Astrocyte of the spinal cord (primary cell): Measurements from ENCODE around the gene ITGA11.

Experiments used
- DNase-seq: peaks from one replicate; pipeline ENCODE4 v3.0.0; 2011; ENCODE audit warnings: low read depth, low spot score
- H3K4me3 ChIP-seq: 2 replicates; pipeline ENCODE4 v1.5.1; 2011; ENCODE audit warnings: low read depth, mild to moderate bottlenecking, low read length, moderate library complexity
- in situ Hi-C: cut with HindIII; loops from 2 replicates; pipeline ENCODE4 v1.10.0; 2017; ENCODE audit warnings: low sequenced_read_pairs
- TF ChIP-seq, protein P1 (sequence below): IDR thresholded peaks from 2 replicates; pipeline ENCODE4 v1.5.1; 2012; ENCODE audit warnings: low read depth, mild to moderate bottlenecking, low read length, inconsistent platforms

ITGA11 gene

DNA sequence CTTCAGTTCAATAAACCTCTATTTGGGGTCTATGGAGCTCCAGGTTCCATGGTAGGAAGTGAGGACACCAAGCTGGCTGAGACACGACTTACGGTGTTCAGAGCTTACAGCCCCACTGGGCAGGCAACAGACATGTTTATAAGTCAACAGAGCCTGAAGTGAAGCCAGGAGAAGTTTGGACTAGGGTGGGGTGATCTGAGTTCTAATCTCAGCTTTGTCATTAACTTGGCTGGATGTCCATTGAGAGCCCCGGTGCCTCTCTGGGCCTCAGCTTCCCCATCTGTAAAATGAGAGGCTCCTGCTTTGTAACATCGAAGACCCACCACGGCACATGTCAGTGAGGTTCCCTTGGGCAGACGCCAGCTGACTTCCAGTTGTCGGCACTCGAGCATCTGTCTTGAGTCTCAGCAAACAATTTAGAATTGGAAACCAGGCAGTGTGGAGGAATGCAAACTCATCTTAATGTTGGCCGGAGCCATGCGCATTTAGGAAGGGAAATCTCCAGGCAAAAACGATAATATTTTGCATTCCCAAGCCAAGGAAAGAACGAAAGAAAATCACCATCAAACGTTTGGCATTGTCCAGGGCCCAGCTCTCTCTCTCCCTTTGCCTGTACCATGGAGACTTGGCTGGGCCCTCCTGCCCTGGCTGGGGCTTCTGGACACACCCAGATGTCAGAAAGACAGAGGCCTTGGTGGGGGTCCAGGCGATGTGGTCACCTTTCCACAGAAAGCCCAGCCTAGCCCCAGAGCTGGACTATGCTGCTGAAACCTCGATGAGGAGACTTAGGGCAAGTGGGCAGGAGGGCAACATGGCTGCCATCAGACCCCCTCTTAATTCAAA, 18.4 kb downstream of the ITGA11 start:
- TF ChIP-seq, protein P1, sequence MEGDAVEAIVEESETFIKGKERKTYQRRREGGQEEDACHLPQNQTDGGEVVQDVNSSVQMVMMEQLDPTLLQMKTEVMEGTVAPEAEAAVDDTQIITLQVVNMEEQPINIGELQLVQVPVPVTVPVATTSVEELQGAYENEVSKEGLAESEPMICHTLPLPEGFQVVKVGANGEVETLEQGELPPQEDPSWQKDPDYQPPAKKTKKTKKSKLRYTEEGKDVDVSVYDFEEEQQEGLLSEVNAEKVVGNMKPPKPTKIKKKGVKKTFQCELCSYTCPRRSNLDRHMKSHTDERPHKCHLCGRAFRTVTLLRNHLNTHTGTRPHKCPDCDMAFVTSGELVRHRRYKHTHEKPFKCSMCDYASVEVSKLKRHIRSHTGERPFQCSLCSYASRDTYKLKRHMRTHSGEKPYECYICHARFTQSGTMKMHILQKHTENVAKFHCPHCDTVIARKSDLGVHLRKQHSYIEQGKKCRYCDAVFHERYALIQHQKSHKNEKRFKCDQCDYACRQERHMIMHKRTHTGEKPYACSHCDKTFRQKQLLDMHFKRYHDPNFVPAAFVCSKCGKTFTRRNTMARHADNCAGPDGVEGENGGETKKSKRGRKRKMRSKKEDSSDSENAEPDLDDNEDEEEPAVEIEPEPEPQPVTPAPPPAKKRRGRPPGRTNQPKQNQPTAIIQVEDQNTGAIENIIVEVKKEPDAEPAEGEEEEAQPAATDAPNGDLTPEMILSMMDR, result no peak
- DNase-seq, result no peak
- in situ Hi-C loops, result no loop called here
- no peak overlapping the region for H3K4me3 ChIP-seq

DNA sequence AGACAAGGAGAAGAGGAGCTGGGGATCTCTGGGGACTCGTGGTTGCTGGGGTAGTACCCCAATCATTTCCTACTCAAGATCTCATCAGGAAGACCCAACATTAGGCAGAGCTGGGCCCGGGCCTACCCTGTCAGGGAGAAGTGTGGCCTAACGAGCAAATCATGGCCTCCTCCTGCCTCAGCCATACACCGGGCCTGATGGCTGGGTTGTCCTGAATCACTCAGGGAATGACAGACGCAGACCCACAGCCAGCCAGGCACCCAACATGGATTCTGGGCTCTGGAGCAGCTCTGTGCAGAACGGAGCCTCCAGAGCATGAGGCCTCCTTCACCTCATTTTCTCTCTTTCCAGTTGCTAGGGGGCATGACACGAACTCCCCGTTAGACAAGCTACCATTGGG, 19.7 kb downstream of the ITGA11 start:
- no peak for DNase-seq
- no peak overlapping the region for H3K4me3 ChIP-seq
- in situ Hi-C loops, result no loop called here
- TF ChIP-seq, protein P1, result no peak

DNA sequence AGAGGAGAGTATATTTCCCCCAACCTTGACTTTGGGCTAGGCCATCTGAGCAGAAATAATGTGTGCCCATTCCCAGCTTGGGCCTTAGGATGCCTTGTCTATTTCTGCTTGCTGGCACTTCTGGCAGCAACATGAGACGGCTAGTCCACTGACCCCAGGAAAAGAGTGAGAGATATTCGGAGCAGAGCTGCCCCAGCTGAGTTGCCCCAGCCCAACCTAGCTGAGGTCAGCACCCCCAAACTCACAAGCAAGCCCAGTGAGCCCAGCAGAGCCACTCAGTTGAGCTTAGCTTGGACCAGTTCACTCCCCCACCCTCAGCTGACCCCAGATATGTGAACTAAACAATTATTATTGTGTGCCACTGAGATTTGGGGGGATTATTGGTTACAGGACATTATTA, 20.2 kb downstream of the ITGA11 start:
- in situ Hi-C loops, result no loop called here
- H3K4me3 ChIP-seq, result no peak overlapping the region
- TF ChIP-seq, protein P1, result no peak
- no peak for DNase-seq

DNA sequence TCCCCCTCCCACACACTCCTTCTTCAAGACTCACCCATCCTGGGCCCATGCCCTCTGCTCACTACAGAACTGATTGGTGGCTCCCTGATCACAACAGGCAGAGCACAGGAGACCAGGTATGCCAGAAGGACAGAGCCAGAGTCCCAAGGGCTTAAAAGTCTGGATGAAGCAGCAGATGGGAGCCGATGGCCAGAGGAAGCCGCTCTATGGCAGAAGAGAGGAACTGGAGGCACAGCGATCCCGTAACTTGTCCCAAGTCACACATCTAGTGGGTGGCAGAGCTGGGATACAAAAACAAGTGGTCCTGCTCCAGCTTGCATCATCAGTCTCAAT, 20.7 kb downstream of the ITGA11 start:
- DNase-seq, result no peak
- TF ChIP-seq, protein P1, result no peak
- in situ Hi-C loops, result no loop called here
- H3K4me3 ChIP-seq, result no peak overlapping the region

DNA sequence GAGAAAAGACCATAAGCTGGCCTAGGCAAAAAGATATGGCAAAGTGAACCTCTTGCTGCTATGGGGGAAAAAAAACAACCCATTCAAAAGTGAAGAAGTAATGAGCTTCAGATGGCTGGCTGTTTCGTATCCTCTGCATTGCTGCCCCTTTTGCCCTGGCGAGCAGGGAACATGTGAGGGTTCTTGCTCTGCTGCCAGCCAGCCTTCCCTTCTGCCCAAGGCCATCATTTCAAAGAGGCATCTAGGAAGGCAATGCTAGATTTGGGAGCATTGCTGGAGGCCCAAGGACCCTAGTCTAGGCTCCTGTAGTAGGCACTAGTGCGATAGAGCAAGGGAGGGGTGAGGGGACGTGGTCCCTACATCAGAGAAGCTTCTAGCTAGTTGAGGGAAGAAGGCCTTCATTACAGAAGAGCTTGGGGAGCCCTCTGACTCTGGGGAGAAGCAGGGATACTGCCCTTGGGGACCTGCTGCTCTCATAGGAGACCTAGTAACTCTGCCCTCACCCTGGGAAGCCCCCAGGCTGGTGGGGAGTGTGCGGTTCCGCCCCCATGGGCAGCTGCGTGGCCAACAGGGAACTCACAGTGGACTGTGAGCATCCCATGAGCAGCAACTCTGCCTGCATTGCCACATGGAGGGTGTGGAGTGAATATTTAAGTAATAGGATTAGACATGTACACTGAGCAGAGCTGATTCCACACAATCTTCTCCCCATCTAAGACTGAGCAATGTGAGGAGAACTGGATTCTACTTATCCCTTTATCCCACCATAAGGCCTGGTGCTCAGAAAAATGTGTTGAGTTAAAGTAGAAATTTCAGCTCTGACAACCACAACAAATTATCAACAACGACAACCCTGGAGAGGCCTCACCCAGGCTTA, 21.3 kb downstream of the ITGA11 start:
- TF ChIP-seq, protein P1, result no peak
- in situ Hi-C loops, result no loop called here
- H3K4me3 ChIP-seq, result no peak overlapping the region
- no peak for DNase-seq

DNA sequence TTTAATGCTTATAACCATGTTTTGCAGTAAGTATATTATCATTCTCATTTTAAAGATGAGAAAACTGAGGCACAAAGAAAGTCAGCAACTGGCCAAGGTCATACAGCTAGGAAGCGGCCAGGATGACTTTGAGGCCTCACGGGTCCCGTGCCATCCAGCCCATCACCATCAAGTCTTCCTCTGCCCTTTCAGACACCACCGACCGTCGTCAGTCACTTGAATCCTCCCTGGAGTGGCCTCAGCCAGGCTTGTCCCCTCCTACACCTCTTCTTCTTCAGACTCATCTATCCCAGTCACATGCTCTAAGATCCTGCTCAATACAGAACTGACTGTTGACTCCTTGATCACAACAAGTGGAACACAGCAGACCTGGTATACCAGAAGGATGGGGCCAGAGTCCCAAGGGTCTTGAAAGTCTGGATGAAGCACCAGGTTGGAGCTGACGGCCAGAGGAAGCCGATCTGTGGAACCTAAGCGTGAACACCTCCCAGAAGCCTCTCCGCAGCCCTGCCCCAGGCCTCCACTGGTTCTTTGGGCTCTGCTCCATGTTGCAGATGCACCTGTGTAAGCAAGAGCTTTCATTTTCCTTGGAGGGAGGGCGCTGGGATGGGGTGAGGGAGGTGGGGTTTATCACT, 22.1 kb downstream of the ITGA11 start:
- no peak overlapping the region for H3K4me3 ChIP-seq
- TF ChIP-seq, protein P1, result no peak
- no peak for DNase-seq
- in situ Hi-C loops, result no loop called here
